HCT116 (cell line): ENCODE results near the gene SPSB4. TPM values are rescaled to one million over a fixed set of nuclear protein-coding genes. Genes with fewer than 3 reads are reported as not detected.

ENCODE experiments used
- ATAC-seq: fragments of 200-7000 bp; cut with Tn5 transposase; 2 replicates; pipeline ENCODE4 v1.9.1; 2020; ENCODE audit warnings: mild to moderate bottlenecking, moderate library complexity
- BruUV-seq: library from RNA; stranded (reverse); fragments of 400-500 nt; replicated peaks from 2 replicates; lab custom pipeline; 2021; lab: Mats Ljungman, UMichigan
- CTCF ChIA-PET: fragments of 300-600 bp; sonication (Branson Sonifier 250); formaldehyde crosslinking; loops from one replicate; lab custom pipeline; 2021; ENCODE audit warnings: antibody characterized with exemption; lab: Charles Lee
- POLR2A ChIA-PET: fragments of 300-600, 350-600 bp; sonication (Branson Sonifier 250); formaldehyde crosslinking; loops from one replicate; lab custom pipeline; 2021; ENCODE audit warnings: antibody characterized with exemption; lab: Charles Lee
- RAD21 ChIA-PET, 2 experiments: fragments of 300-600 bp; sonication (Branson Sonifier 250); formaldehyde crosslinking; loops; one replicate each; lab custom pipeline; 2023; ENCODE audit warnings: low total read pairs in 2 of 2; ENCODE audit not compliant: uncharacterized antibody in 2 of 2, unreplicated experiment in 2 of 2, low non-redundant PET in 1 of 2; lab: Charles Lee
- DNase-seq: peaks from one replicate; pipeline ENCODE4 v3.0.0-alpha.2; 2010; ENCODE audit warnings: low read depth, low spot score
- H2AFZ ChIP-seq: fragments of 200-600 bp; shearing (Covaris generic), sonication (generic); 2 replicates; pipeline ENCODE4 v1.6.1; 2017; ENCODE audit warnings: low read depth, mixed run types, mixed read lengths, antibody characterized with exemption, low read length; ENCODE audit not compliant: poor library complexity, severe bottlenecking
- H3K27ac ChIP-seq: 2 replicates; pipeline ENCODE4 v1.5.1; 2012; ENCODE audit warnings: low read depth, low read length
- H3K27me3 ChIP-seq: fragments of 200-600 bp; sonication (generic); 2 replicates; pipeline ENCODE4 v1.6.1; 2016; ENCODE audit warnings: mixed run types, low read length, mixed read lengths; ENCODE audit not compliant: insufficient read depth
- H3K36me3 ChIP-seq, 2 experiments: fragments of 200-500 bp in 1 of 2; fragments of 200-600 bp in 1 of 2; sonication (Bioruptor generic) in 1 of 2; sonication (generic) in 1 of 2; 2 replicates each; pipeline versions ENCODE4 v1.5.1 to v1.6.1; 2014 to 2016; ENCODE audit warnings: low read length in 2 of 2, inconsistent platforms in 1 of 2, mixed read lengths in 1 of 2, mixed run types in 1 of 2; ENCODE audit not compliant: insufficient read depth in 2 of 2, control insufficient read depth in 1 of 2
- H3K4me1 ChIP-seq, 2 experiments: fragments of 200-600 bp in 1 of 2; sonication (generic) in 1 of 2; 2 replicates each; pipeline versions ENCODE4 v1.5.1 to v1.6.1; 2012 to 2017; ENCODE audit warnings: low read length in 2 of 2, inconsistent platforms in 1 of 2, mild to moderate bottlenecking in 1 of 2, mixed read lengths in 1 of 2, mixed run types in 1 of 2, moderate library complexity in 1 of 2; ENCODE audit not compliant: insufficient read depth in 2 of 2, control insufficient read depth in 1 of 2
- H3K4me2 ChIP-seq: fragments of 200-600 bp; sonication (generic); 2 replicates; pipeline ENCODE4 v1.6.1; 2017; ENCODE audit warnings: mixed run types, low read length, mixed read lengths
- H3K4me3 ChIP-seq, 2 experiments: fragments of 200-600 bp in 1 of 2; sonication (generic) in 1 of 2; replicated peaks in 1 of 2; 2 replicates each; pipeline ENCODE4 v1.5.1; 2011 to 2016; ENCODE audit warnings: low read length in 2 of 2, control low read depth in 1 of 2, low read depth in 1 of 2, mild to moderate bottlenecking in 1 of 2, mixed read lengths in 1 of 2, mixed run types in 1 of 2
- H3K79me2 ChIP-seq: fragments of 200-600 bp; sonication (generic); 2 replicates; pipeline ENCODE4 v1.6.1; 2017; ENCODE audit warnings: mild to moderate bottlenecking, mixed run types, low read length, moderate library complexity, mixed read lengths; ENCODE audit not compliant: insufficient read depth
- H3K9ac ChIP-seq: fragments of 200-600 bp; sonication (generic); 2 replicates; pipeline ENCODE4 v1.6.1; 2016; ENCODE audit warnings: low read length, mixed read lengths
- H3K9me2 ChIP-seq: fragments of 200-600 bp; sonication (generic), shearing (Covaris generic); 2 replicates; pipeline ENCODE4 v1.6.1; 2017; ENCODE audit warnings: mixed run types, mild to moderate bottlenecking, moderate library complexity; ENCODE audit not compliant: insufficient read depth
- H3K9me3 ChIP-seq, 2 experiments: fragments of 200-500 bp in 1 of 2; fragments of 200-600 bp in 1 of 2; sonication (Bioruptor generic) in 1 of 2; sonication (generic) in 1 of 2; 2 replicates each; pipeline ENCODE4 v1.6.1; 2014 to 2017; ENCODE audit warnings: low read length in 2 of 2, mixed read lengths in 2 of 2, inconsistent platforms in 1 of 2, low read depth in 1 of 2, mild to moderate bottlenecking in 1 of 2, mixed run types in 1 of 2, moderate library complexity in 1 of 2; ENCODE audit not compliant: control insufficient read depth in 1 of 2, insufficient read depth in 1 of 2
- H4K20me1 ChIP-seq: fragments of 200-600 bp; sonication (generic), shearing (Covaris generic); 2 replicates; pipeline ENCODE4 v1.6.1; 2017; ENCODE audit warnings: mixed run types, mild to moderate bottlenecking, moderate library complexity; ENCODE audit not compliant: insufficient read depth
- CEBPB ChIP-seq: IDR thresholded peaks from 2 replicates; pipeline ENCODE4 v1.6.1; 2012; ENCODE audit warnings: low read depth
- EGR1 ChIP-seq: IDR thresholded peaks from 2 replicates; pipeline ENCODE4 v1.6.1; 2012; ENCODE audit warnings: low read depth
- ELF1 ChIP-seq: IDR thresholded peaks from 2 replicates; pipeline ENCODE4 v1.6.1; 2012; ENCODE audit warnings: low read depth, borderline replicate concordance
- EZH2 ChIP-seq: fragments of 200-600 bp; sonication (generic); IDR thresholded peaks from 2 replicates; pipeline ENCODE4 v1.6.1; 2017; ENCODE audit warnings: antibody characterized with exemption, mixed run types
- FOSL1 ChIP-seq: IDR thresholded peaks from 2 replicates; pipeline ENCODE4 v1.6.1; 2012; ENCODE audit warnings: low read depth
- JUND ChIP-seq: IDR thresholded peaks from 2 replicates; pipeline ENCODE4 v1.6.1; 2012
- POLR2A ChIP-seq: IDR thresholded peaks from 2 replicates; pipeline ENCODE4 v1.7.0; 2011; ENCODE audit warnings: borderline replicate concordance; ENCODE audit not compliant: insufficient read depth, insufficient read length; ENCODE audit errors: extremely low read depth
- POLR2AphosphoS5 ChIP-seq: IDR thresholded peaks from 2 replicates; pipeline ENCODE4 v1.6.1; 2011; ENCODE audit warnings: mild to moderate bottlenecking, low read depth, low read length, moderate library complexity
- RAD21 ChIP-seq: IDR thresholded peaks from 2 replicates; pipeline ENCODE4 v1.6.1; 2012; ENCODE audit warnings: low read depth, mild to moderate bottlenecking
- SP1 ChIP-seq: IDR thresholded peaks from 2 replicates; pipeline ENCODE4 v1.6.1; 2012; ENCODE audit warnings: low read depth
- TCF7L2 ChIP-seq: IDR thresholded peaks from 2 replicates; pipeline ENCODE4 v1.7.0; 2011; ENCODE audit warnings: borderline replicate concordance, inconsistent platforms; ENCODE audit not compliant: insufficient read depth, insufficient read length; ENCODE audit errors: extremely low read depth
- YY1 ChIP-seq: IDR thresholded peaks from 2 replicates; pipeline ENCODE4 v1.6.1; 2011; ENCODE audit warnings: low read length, low read depth, moderate library complexity, mild to moderate bottlenecking; ENCODE audit not compliant: insufficient replicate concordance; ENCODE audit errors: extremely low read depth
- ZFX ChIP-seq: fragments of 450-650 bp; IDR thresholded peaks from 2 replicates; pipeline ENCODE4 v1.6.1; 2017
- intact Hi-C: fragments of 100-400 bp; cut with micrococcal nuclease; formaldehyde crosslinking; loops from 2 replicates; pipeline ENCODE4 v1.10.0; 2022
- total RNA-seq: library from RNA; stranded (reverse); gene quantifications from one replicate; pipeline ENCODE4 v1.2.1, GENCODE V29; 2021; ENCODE audit not compliant: unreplicated experiment
- TF ChIP-seq, protein P1 (sequence below): IDR thresholded peaks from 2 replicates; pipeline ENCODE4 v1.6.1; 2012
- TF ChIP-seq, protein P2 (sequence below), 3 experiments: fragments of 200-600 bp in 1 of 3; sonication (generic) in 1 of 3; IDR thresholded peaks in 2 of 3; conservative IDR thresholded peaks in 1 of 3; 2 replicates each; pipeline ENCODE4 v1.5.1; 2012 to 2017; ENCODE audit warnings: low read depth in 2 of 3, low read length in 2 of 3, antibody characterized with exemption in 1 of 3, borderline replicate concordance in 1 of 3, control low read depth in 1 of 3, mild to moderate bottlenecking in 1 of 3, mixed read lengths in 1 of 3, mixed run types in 1 of 3, moderate library complexity in 1 of 3; ENCODE audit not compliant: insufficient read depth in 1 of 3
- TF ChIP-seq, protein P3 (sequence below): IDR thresholded peaks from 2 replicates; pipeline ENCODE4 v1.6.1; 2011; ENCODE audit warnings: mild to moderate bottlenecking, low read length, moderate library complexity; ENCODE audit not compliant: insufficient replicate concordance; ENCODE audit errors: extremely low read depth
- TF ChIP-seq, protein P4 (sequence below): IDR thresholded peaks from 2 replicates; pipeline ENCODE4 v1.6.1; 2012; ENCODE audit warnings: low read depth
- TF ChIP-seq, protein P5 (sequence below): IDR thresholded peaks from 2 replicates; pipeline ENCODE4 v1.6.1; 2012

SPSB4 gene
- total RNA-seq, 1 experiment from 2014 or later, result 0.57 TPM

DNA sequence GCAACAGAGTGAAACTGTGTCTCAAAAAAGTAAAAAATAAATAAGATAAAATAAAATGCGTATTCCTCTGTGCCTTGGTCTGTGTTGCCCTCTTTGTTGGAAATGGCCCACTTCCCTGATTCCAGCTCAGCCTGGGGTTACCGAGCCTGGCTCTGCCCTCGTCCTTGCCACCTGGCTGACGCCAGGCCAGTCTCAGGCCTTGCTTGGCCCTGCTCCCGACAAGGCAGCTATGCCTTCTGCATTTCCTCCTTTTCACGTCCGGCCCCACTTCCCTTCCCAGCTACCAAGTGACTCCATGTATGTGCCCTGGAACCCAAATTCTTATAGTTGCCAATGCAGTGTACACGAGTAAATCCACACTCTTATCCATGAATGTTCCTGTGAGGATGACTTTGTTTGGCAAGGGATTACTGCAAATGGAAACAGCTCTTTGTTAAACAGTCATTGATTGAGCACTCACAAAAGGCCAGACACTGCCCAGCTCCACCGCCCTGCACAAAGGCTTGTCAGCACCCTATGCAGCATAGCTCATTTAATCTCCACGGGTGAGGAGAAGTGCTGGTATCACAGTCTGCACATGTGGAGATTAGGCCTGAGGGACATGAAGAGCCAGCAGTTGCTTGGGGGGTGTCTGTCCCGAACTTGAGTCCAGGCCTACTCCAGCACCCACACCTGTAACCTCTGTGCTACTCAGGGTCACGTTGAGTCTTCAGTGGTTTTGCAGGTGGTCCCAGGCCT is 25.1 kb downstream of the SPSB4 start:
- H3K9me3 ChIP-seq, result no peaks in the 10 kb centered on the region
- BruUV-seq, result no TSS peak
- H2AFZ ChIP-seq, result no peak overlapping the region
- ATAC-seq (no peak), DNase-seq (no peak)
- H3K4me3 ChIP-seq, result no peak overlapping the region
- ChIA-PET CTCF (no interaction called here), POLR2A (no interaction called here), RAD21 (no interaction called here)
- H3K4me1 ChIP-seq, result no peaks in the 10 kb centered on the region
- H3K79me2 ChIP-seq, result no peaks in the 10 kb centered on the region
- H3K4me2 ChIP-seq, result no peak overlapping the region
- H3K27ac ChIP-seq, result no peak overlapping the region
- no peaks in the 10 kb centered on the region for H3K27me3 ChIP-seq
- H3K9me2 ChIP-seq, result no peaks in the 10 kb centered on the region
- H4K20me1 ChIP-seq, result no peaks in the 10 kb centered on the region
- no peak overlapping the region for H3K9ac ChIP-seq
- no peaks in the 10 kb centered on the region for H3K36me3 ChIP-seq
- TF ChIP-seq ZFX, result no peak
- TF ChIP-seq RAD21, result no peak
- no peak for TF ChIP-seq FOSL1
- TF ChIP-seq ELF1, result no peak
- TF ChIP-seq JUND, result no peak
- TF ChIP-seq YY1, result no peak
- TF ChIP-seq, protein P1, sequence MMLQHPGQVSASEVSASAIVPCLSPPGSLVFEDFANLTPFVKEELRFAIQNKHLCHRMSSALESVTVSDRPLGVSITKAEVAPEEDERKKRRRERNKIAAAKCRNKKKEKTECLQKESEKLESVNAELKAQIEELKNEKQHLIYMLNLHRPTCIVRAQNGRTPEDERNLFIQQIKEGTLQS, result no peak
- TF ChIP-seq, protein P2, sequence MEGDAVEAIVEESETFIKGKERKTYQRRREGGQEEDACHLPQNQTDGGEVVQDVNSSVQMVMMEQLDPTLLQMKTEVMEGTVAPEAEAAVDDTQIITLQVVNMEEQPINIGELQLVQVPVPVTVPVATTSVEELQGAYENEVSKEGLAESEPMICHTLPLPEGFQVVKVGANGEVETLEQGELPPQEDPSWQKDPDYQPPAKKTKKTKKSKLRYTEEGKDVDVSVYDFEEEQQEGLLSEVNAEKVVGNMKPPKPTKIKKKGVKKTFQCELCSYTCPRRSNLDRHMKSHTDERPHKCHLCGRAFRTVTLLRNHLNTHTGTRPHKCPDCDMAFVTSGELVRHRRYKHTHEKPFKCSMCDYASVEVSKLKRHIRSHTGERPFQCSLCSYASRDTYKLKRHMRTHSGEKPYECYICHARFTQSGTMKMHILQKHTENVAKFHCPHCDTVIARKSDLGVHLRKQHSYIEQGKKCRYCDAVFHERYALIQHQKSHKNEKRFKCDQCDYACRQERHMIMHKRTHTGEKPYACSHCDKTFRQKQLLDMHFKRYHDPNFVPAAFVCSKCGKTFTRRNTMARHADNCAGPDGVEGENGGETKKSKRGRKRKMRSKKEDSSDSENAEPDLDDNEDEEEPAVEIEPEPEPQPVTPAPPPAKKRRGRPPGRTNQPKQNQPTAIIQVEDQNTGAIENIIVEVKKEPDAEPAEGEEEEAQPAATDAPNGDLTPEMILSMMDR (IDR thresholded peaks at IDR 0.05 in 2 of 3, conservative IDR thresholded peaks at IDR 0.05 in 1 of 3; ENCODE audit: borderline replicate concordance in 1 of 3, insufficient read depth in 1 of 3, low read depth in 2 of 3, low read length in 2 of 3), result no peak
- TF ChIP-seq POLR2A, result no peak
- TF ChIP-seq TCF7L2, result no peak
- no peak for TF ChIP-seq EGR1
- TF ChIP-seq, protein P3, sequence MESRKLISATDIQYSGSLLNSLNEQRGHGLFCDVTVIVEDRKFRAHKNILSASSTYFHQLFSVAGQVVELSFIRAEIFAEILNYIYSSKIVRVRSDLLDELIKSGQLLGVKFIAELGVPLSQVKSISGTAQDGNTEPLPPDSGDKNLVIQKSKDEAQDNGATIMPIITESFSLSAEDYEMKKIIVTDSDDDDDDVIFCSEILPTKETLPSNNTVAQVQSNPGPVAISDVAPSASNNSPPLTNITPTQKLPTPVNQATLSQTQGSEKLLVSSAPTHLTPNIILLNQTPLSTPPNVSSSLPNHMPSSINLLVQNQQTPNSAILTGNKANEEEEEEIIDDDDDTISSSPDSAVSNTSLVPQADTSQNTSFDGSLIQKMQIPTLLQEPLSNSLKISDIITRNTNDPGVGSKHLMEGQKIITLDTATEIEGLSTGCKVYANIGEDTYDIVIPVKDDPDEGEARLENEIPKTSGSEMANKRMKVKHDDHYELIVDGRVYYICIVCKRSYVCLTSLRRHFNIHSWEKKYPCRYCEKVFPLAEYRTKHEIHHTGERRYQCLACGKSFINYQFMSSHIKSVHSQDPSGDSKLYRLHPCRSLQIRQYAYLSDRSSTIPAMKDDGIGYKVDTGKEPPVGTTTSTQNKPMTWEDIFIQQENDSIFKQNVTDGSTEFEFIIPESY, result no peak
- TF ChIP-seq, protein P4, sequence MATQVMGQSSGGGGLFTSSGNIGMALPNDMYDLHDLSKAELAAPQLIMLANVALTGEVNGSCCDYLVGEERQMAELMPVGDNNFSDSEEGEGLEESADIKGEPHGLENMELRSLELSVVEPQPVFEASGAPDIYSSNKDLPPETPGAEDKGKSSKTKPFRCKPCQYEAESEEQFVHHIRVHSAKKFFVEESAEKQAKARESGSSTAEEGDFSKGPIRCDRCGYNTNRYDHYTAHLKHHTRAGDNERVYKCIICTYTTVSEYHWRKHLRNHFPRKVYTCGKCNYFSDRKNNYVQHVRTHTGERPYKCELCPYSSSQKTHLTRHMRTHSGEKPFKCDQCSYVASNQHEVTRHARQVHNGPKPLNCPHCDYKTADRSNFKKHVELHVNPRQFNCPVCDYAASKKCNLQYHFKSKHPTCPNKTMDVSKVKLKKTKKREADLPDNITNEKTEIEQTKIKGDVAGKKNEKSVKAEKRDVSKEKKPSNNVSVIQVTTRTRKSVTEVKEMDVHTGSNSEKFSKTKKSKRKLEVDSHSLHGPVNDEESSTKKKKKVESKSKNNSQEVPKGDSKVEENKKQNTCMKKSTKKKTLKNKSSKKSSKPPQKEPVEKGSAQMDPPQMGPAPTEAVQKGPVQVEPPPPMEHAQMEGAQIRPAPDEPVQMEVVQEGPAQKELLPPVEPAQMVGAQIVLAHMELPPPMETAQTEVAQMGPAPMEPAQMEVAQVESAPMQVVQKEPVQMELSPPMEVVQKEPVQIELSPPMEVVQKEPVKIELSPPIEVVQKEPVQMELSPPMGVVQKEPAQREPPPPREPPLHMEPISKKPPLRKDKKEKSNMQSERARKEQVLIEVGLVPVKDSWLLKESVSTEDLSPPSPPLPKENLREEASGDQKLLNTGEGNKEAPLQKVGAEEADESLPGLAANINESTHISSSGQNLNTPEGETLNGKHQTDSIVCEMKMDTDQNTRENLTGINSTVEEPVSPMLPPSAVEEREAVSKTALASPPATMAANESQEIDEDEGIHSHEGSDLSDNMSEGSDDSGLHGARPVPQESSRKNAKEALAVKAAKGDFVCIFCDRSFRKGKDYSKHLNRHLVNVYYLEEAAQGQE, result no peak
- no peak for TF ChIP-seq POLR2AphosphoS5
- TF ChIP-seq SP1, result no peak
- no peak for TF ChIP-seq EZH2
- TF ChIP-seq, protein P5, sequence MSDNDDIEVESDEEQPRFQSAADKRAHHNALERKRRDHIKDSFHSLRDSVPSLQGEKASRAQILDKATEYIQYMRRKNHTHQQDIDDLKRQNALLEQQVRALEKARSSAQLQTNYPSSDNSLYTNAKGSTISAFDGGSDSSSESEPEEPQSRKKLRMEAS, result no peak
- no peak for TF ChIP-seq CEBPB
- intact Hi-C loops, result no loop called here
